Neural cell (in vitro differentiated cells): ENCODE measurements around the gene SPATA2. TPM values are rescaled to one million over a fixed set of nuclear protein-coding genes. Genes with fewer than 3 reads are reported as not detected.
A peak's percentile ranks its signal among the peaks of the same experiment; 100 is the strongest.

Experiments
- H2AFZ ChIP-seq: fragments of 200-600, 300-800 bp; sonication (generic), shearing (Covaris generic); 2 replicates; pipeline ENCODE4 v1.6.0; 2014; ENCODE audit warnings: low read depth, mild to moderate bottlenecking, antibody characterized with exemption, low read length, moderate library complexity
- H3F3A ChIP-seq: fragments of 200-600 bp; shearing (Covaris generic); 2 replicates; pipeline ENCODE4 v1.6.1; 2016; ENCODE audit warnings: mild to moderate bottlenecking, moderate library complexity, mixed read lengths, antibody characterized with exemption, low read length; ENCODE audit not compliant: insufficient read depth, poor library complexity, severe bottlenecking
- H3K27ac ChIP-seq: fragments of 200-600, 300-800 bp; sonication (generic), shearing (Covaris generic); 2 replicates; pipeline ENCODE4 v1.5.1; 2014; ENCODE audit warnings: mild to moderate bottlenecking, low read length, moderate library complexity
- H3K27me3 ChIP-seq: fragments of 300-800, 200-600 bp; sonication (generic), shearing (Covaris generic); 2 replicates; pipeline ENCODE4 v1.6.0; 2014; ENCODE audit warnings: mild to moderate bottlenecking, low read depth, low read length, moderate library complexity; ENCODE audit not compliant: insufficient read depth
- H3K36me3 ChIP-seq: fragments of 300-800, 200-600 bp; sonication (generic), shearing (Covaris generic); 2 replicates; pipeline ENCODE4 v1.5.1; 2014; ENCODE audit warnings: mild to moderate bottlenecking, antibody characterized with exemption, low read length, moderate library complexity; ENCODE audit not compliant: insufficient read depth
- H3K4me2 ChIP-seq: fragments of 300-800, 200-600 bp; sonication (generic), shearing (Covaris generic); 2 replicates; pipeline ENCODE4 v1.6.0; 2014; ENCODE audit warnings: mild to moderate bottlenecking, low read length
- H3K4me3 ChIP-seq: fragments of 300-800, 200-600 bp; sonication (generic), shearing (Covaris generic); 2 replicates; pipeline ENCODE4 v1.5.1; 2014; ENCODE audit warnings: mild to moderate bottlenecking, low read length, moderate library complexity
- H3K79me2 ChIP-seq: fragments of 200-600 bp; shearing (Covaris generic); replicated peaks from 2 replicates; pipeline ENCODE4 v1.6.0; 2014; ENCODE audit warnings: mild to moderate bottlenecking, low read length, moderate library complexity; ENCODE audit not compliant: insufficient read depth
- H3K9ac ChIP-seq: fragments of 300-800, 200-600 bp; sonication (generic), shearing (Covaris generic); 2 replicates; pipeline ENCODE4 v1.6.1; 2016; ENCODE audit warnings: mild to moderate bottlenecking, low read length, mixed read lengths
- H3K9me2 ChIP-seq: fragments of 200-600 bp; shearing (Covaris generic); 2 replicates; pipeline ENCODE4 v1.6.1; 2016; ENCODE audit warnings: mild to moderate bottlenecking, low read length, mixed read lengths; ENCODE audit not compliant: insufficient read depth
- H3K9me3 ChIP-seq: fragments of 200-600, 300-800 bp; sonication (generic), shearing (Covaris generic); 2 replicates; pipeline ENCODE4 v1.6.1; 2016; ENCODE audit warnings: mild to moderate bottlenecking, mixed run types, low read length, moderate library complexity, mixed read lengths
- H4K20me1 ChIP-seq: fragments of 200-600 bp; shearing (Covaris generic); 2 replicates; pipeline ENCODE4 v1.6.1; 2016; ENCODE audit warnings: mild to moderate bottlenecking, mixed run types; ENCODE audit not compliant: insufficient read depth
- EP300 ChIP-seq: fragments of 450-650 bp; conservative IDR thresholded peaks from 2 replicates; pipeline ENCODE4 v1.6.1; 2014; ENCODE audit warnings: antibody characterized with exemption, mild to moderate bottlenecking, moderate library complexity; ENCODE audit not compliant: poor library complexity, severe bottlenecking
- EZH2 ChIP-seq: fragments of 200-600, 300-800 bp; shearing (Covaris generic), sonication (generic); IDR thresholded peaks from 2 replicates; pipeline ENCODE4 v1.6.1; 2014; ENCODE audit warnings: antibody characterized with exemption, low read length, borderline replicate concordance, mild to moderate bottlenecking; ENCODE audit not compliant: insufficient read depth, poor library complexity, severe bottlenecking
- MXI1 ChIP-seq: fragments of 450-650 bp; conservative IDR thresholded peaks from 2 replicates; pipeline ENCODE4 v1.6.1; 2014; ENCODE audit warnings: antibody characterized with exemption, mild to moderate bottlenecking; ENCODE audit not compliant: poor library complexity, severe bottlenecking
- POLR2AphosphoS5 ChIP-seq: IDR thresholded peaks from 2 replicates; pipeline ENCODE4 v1.6.1; 2012
- RAD21 ChIP-seq: fragments of 450-650 bp; conservative IDR thresholded peaks from 2 replicates; pipeline ENCODE4 v1.6.1; 2014; ENCODE audit warnings: antibody characterized with exemption, mild to moderate bottlenecking, moderate library complexity
- SMC3 ChIP-seq: fragments of 450-650 bp; conservative IDR thresholded peaks from 2 replicates; pipeline ENCODE4 v1.6.1; 2014; ENCODE audit warnings: antibody characterized with exemption, mild to moderate bottlenecking, moderate library complexity; ENCODE audit not compliant: poor library complexity
- TAF1 ChIP-seq: IDR thresholded peaks from 2 replicates; pipeline ENCODE4 v1.6.1; 2012; ENCODE audit warnings: low read depth
- polyA plus RNA-seq: library from polyadenylated mRNA; depleted of rRNA; stranded (reverse); fragments of >200 nt; gene quantifications from 2 replicates; pipeline ENCODE4 v1.2.3, GENCODE V29; 2014
- TF ChIP-seq, protein P1 (sequence below): fragments of 450-650 bp; IDR thresholded peaks from 2 replicates; pipeline ENCODE4 v1.5.1; 2014; ENCODE audit warnings: antibody characterized with exemption, mild to moderate bottlenecking, moderate library complexity; ENCODE audit not compliant: poor library complexity, severe bottlenecking
- TF ChIP-seq, protein P2 (sequence below): IDR thresholded peaks from 2 replicates; pipeline ENCODE4 v1.6.1; 2012; ENCODE audit warnings: borderline replicate concordance

The SPATA2 gene
- polyA plus RNA-seq, 1 donor from 2014 or later, result 1.7 TPM

DNA sequence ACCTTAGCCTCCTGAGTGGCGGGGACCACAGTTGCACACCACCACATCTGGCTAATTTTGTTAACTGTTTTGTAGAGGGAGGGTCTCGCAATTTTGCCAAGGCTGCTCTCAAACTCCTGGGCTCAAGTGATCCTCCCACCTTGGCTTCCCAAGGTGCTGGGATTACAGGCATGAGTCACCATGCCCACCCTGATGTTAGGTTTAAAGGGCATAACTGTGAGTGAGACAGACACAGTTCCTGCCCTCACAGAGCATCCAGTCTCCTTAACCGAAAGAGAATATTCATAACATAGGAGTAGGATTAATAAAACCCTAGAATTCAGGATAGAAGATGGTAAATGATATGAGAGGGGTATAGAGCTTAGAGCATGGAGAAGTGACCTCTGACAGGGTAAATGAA lies 3.1 kb upstream of the SPATA2 start:
- H2AFZ ChIP-seq, result no peak overlapping the region
- H3K79me2 ChIP-seq, result peaks cover 18% of the 10 kb centered on the region
- H3K4me3 ChIP-seq, result no peak overlapping the region
- no peaks in the 10 kb centered on the region for H3K27me3 ChIP-seq
- no peaks in the 10 kb centered on the region for H3F3A ChIP-seq
- H3K9me2 ChIP-seq, result no peaks in the 10 kb centered on the region
- H3K27ac ChIP-seq, result no peak overlapping the region
- H3K4me2 ChIP-seq, result no peak overlapping the region
- H3K36me3 ChIP-seq, result no peaks in the 10 kb centered on the region
- TF ChIP-seq EZH2, result no peak
- TF ChIP-seq, protein P1, sequence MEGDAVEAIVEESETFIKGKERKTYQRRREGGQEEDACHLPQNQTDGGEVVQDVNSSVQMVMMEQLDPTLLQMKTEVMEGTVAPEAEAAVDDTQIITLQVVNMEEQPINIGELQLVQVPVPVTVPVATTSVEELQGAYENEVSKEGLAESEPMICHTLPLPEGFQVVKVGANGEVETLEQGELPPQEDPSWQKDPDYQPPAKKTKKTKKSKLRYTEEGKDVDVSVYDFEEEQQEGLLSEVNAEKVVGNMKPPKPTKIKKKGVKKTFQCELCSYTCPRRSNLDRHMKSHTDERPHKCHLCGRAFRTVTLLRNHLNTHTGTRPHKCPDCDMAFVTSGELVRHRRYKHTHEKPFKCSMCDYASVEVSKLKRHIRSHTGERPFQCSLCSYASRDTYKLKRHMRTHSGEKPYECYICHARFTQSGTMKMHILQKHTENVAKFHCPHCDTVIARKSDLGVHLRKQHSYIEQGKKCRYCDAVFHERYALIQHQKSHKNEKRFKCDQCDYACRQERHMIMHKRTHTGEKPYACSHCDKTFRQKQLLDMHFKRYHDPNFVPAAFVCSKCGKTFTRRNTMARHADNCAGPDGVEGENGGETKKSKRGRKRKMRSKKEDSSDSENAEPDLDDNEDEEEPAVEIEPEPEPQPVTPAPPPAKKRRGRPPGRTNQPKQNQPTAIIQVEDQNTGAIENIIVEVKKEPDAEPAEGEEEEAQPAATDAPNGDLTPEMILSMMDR, result no peak
- no peak for TF ChIP-seq POLR2AphosphoS5
- TF ChIP-seq SMC3, result no peak
- no peak for TF ChIP-seq TAF1
- TF ChIP-seq, protein P2, sequence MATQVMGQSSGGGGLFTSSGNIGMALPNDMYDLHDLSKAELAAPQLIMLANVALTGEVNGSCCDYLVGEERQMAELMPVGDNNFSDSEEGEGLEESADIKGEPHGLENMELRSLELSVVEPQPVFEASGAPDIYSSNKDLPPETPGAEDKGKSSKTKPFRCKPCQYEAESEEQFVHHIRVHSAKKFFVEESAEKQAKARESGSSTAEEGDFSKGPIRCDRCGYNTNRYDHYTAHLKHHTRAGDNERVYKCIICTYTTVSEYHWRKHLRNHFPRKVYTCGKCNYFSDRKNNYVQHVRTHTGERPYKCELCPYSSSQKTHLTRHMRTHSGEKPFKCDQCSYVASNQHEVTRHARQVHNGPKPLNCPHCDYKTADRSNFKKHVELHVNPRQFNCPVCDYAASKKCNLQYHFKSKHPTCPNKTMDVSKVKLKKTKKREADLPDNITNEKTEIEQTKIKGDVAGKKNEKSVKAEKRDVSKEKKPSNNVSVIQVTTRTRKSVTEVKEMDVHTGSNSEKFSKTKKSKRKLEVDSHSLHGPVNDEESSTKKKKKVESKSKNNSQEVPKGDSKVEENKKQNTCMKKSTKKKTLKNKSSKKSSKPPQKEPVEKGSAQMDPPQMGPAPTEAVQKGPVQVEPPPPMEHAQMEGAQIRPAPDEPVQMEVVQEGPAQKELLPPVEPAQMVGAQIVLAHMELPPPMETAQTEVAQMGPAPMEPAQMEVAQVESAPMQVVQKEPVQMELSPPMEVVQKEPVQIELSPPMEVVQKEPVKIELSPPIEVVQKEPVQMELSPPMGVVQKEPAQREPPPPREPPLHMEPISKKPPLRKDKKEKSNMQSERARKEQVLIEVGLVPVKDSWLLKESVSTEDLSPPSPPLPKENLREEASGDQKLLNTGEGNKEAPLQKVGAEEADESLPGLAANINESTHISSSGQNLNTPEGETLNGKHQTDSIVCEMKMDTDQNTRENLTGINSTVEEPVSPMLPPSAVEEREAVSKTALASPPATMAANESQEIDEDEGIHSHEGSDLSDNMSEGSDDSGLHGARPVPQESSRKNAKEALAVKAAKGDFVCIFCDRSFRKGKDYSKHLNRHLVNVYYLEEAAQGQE, result no peak
- no peaks in the 10 kb centered on the region for H3K9me3 ChIP-seq
- H3K9ac ChIP-seq, result no peak overlapping the region
- no peaks in the 10 kb centered on the region for H4K20me1 ChIP-seq

DNA sequence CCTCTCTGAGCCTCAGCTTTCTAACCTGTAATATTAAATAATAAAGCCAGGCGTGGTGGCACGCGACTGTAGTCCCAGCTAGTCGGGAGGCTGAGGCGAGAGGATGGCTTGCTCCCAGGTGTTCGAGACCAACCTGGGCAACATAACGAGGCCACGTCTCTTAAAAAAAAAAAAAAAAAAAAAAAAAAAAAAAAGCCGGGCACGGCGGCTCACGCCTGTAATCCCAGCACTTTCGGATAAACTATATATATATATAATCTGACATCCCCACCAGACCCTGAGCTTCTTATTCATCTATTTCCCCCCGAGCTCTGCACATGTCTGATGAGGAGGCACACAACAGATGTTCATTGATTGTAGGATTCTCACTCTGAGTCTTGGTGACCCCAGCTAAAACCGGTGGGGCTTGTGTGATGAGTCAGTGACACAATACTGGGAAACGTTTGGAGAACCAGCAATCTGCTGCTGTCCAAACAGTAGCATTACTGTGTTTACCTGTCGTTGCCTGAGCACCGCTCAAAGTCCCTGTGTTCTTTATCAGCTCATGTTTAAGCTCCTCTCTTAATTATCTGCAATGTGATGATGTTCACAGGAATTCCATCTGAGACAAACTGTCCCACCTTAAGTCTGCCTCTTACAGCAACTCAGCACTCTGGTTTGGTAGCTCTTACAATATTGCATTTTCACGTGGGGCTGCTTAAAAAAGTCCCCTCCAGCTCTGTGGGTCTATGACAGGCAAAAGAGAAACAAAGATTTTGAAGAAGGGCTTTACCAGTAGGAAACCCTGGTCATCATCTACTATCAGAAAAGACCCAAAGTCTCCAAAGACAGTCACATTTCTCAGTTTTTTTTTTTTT lies 1.0 kb upstream of the SPATA2 start:
- Histone ChIP-seq H3K4me2 (no peak overlapping the region), H3F3A (no peaks in the 10 kb centered on the region), H3K9me3 (no peaks in the 10 kb centered on the region), H3K9me2 (no peaks in the 10 kb centered on the region), H3K4me3 (peak overlapping the region; percentile 88), H3K27me3 (no peaks in the 10 kb centered on the region), H3K36me3 (no peaks in the 10 kb centered on the region), H3K9ac (peak overlapping the region; percentile 96), H3K27ac (peak overlapping the region; percentile 99), H4K20me1 (no peaks in the 10 kb centered on the region), H2AFZ (peak overlapping the region; percentile 94), H3K79me2 (peaks cover 36% of the 10 kb centered on the region)
- TF ChIP-seq, protein P1, result no peak
- TF ChIP-seq EP300, result no peak
- no peak for TF ChIP-seq SMC3
- TF ChIP-seq TAF1, result no peak
- TF ChIP-seq MXI1, result no peak
- TF ChIP-seq EZH2, result no peak
- no peak for TF ChIP-seq POLR2AphosphoS5
- TF ChIP-seq RAD21, result no peak
- TF ChIP-seq, protein P2, result no peak
